Activated naive CD4-positive, alpha-beta T cell treated with anti-CD3 and anti-CD28 coated beads, Interleukin-2, amount 10 ng/mL, durations not matched to agents 7 days and 5 days (primary cell): ENCODE data around the gene NFATC2IP.
A peak's percentile ranks its signal among the peaks of the same experiment; 100 is the strongest.
"Not testable (repeated sequence)": the region's sequence is repeated elsewhere in the genome, so short reads cannot be mapped to it uniquely, and the experiment has no call there.

ENCODE experiments used
- CTCF ChIA-PET: fragments of 350-600 bp; sonication (Branson Sonifier 250); formaldehyde crosslinking; loops from one replicate; lab custom pipeline; 2021; ENCODE audit warnings: antibody characterized with exemption; lab: Charles Lee
- DNase-seq: peaks from one replicate; pipeline ENCODE4 v3.0.0-alpha.2; 2020
- H3K27ac Mint-ChIP-seq: one replicate; pipeline ENCODE4 v1.8.0; 2021; ENCODE audit warnings: mild to moderate bottlenecking, moderate library complexity, mixed read lengths
- H3K27me3 Mint-ChIP-seq: one replicate; pipeline ENCODE4 v1.8.0; 2021; ENCODE audit warnings: mild to moderate bottlenecking, mixed read lengths
- H3K36me3 Mint-ChIP-seq: one replicate; pipeline ENCODE4 v1.8.0; 2021; ENCODE audit warnings: mixed read lengths
- H3K4me1 Mint-ChIP-seq: one replicate; pipeline ENCODE4 v1.8.0; 2021; ENCODE audit warnings: mixed read lengths
- H3K4me3 Mint-ChIP-seq: one replicate; pipeline ENCODE4 v1.8.0; 2021; ENCODE audit warnings: mild to moderate bottlenecking, moderate library complexity, mixed read lengths
- H3K9me3 Mint-ChIP-seq: one replicate; pipeline ENCODE4 v1.8.0; 2021; ENCODE audit warnings: mixed read lengths

The NFATC2IP gene

DNA sequence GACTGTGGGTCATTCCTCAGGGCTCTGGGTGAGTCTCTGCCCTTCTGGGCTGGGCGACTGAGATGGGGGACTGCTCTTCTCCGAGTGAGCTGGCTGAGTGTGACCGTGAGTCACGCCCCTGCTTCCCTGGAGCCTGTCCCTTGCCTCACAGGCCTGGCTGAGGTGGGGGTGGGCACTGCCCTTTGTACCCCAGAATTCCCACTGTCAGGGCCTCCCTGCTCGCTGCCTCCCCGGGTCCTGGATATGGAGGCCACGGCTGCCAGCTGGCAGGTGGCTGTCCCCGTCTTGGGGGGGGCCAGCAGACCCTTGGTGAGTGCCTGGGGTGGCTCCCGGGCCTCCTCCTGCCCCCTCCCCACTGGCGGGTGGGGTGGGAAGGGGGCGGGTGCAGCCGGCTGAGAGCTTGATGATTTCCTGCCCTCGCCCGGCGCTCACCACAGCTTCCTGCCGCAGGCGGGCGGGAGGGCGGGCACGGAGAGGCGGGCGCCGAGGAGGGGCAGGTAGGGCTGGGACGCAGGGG, 33.9 kb downstream of the NFATC2IP start, which contains the start of gene LAT:
Gene LAT, plus strand, starts transcription at position 434 of the 517 bp plus-strand sequence. CDS start 366 bp downstream, outside the sequence.
- Mint-ChIP-seq H3K27ac (peak within 1 kb of the TSS; percentile 96), H3K36me3 (peaks cover 81% of the 10 kb centered on the region), H3K4me1 (peaks cover 55% of the 10 kb centered on the region), H3K27me3 (no peaks in the 10 kb centered on the region), H3K4me3 (peak within 1 kb of the TSS; percentile 100), H3K9me3 (peaks cover 12% of the 10 kb centered on the region)
- peak; percentile 87 for DNase-seq
- CTCF ChIA-PET, result interaction anchor here (0.9 to 1.1 kb wide), 3 partner anchors 11 to 1071 kb away, joined by 3 to 5 read pairs (median 3); partner anchors contain the start of gene SPNS1

DNA sequence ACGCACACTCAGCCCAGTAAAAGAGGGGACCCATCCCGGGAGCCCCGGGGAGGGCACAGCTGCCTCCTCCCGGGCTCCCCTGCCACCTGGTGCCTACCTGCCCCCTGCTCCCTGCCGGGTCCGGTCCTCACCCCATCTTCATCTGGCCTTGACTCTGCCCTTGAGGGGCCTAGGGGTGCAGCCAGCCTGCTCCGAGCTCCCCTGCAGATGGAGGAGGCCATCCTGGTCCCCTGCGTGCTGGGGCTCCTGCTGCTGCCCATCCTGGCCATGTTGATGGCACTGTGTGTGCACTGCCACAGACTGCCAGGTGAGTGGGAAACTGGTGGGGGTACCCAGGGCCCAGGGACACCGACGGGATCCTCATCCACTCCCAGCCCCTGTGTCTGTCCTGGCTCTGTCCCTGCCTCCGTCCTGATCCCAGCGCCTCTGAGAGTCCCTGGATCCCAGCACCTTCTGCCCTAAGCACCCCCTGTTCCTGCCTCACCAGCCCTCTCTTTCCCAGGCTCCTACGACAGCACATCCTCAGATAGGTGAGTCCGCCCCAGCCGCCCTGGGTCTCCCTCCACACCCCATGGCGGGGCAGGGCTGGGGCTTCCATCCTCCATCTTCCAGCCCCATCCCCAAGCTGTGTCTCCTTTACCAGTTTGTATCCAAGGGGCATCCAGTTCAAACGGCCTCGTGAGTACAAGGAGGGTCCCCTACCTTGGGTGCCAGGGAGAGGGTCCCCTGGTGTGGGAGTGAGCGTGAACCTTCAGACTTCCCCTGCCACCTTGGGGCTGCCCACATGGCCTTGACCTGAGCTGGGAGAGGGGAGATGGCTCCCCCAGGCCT, 34.7 kb downstream of the NFATC2IP start:
- H3K4me3 Mint-ChIP-seq, result peak overlapping the region; percentile 100
- CTCF ChIA-PET, result interaction anchor here (0.9 to 2.8 kb wide), 4 partner anchors 8 to 1070 kb away, joined by 3 to 13 read pairs (median 6); partner anchors contain the start of gene SPNS1
- peaks cover 63% of the 10 kb centered on the region for H3K4me1 Mint-ChIP-seq
- no peaks in the 10 kb centered on the region for H3K27me3 Mint-ChIP-seq
- peak overlapping the region; percentile 96 for H3K27ac Mint-ChIP-seq
- H3K36me3 Mint-ChIP-seq, result peaks cover 87% of the 10 kb centered on the region
- H3K9me3 Mint-ChIP-seq, result peaks cover 12% of the 10 kb centered on the region
- peak; percentile 38 for DNase-seq

DNA sequence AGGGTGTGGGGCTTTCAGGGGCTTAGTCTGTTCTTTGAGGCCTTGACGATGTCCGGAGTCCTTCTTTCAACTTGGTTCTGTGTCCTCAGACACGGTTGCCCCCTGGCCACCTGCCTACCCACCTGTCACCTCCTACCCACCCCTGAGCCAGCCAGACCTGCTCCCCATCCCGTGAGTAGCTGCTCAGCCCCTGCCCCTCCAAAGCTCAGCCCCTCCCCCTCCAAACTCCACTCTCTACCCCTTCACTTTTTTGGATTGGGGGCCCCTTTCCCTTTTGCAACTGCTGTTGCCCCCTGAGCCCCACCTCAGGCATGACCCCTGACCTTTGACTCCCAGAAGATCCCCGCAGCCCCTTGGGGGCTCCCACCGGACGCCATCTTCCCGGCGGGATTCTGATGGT, 35.3 kb downstream of the NFATC2IP start:
- Mint-ChIP-seq H3K4me1 (peaks cover 69% of the 10 kb centered on the region), H3K4me3 (peak overlapping the region; percentile 100), H3K9me3 (peaks cover 12% of the 10 kb centered on the region), H3K27me3 (no peaks in the 10 kb centered on the region), H3K27ac (peak overlapping the region; percentile 96), H3K36me3 (peaks cover 89% of the 10 kb centered on the region)
- DNase-seq, result peak; percentile 38
- CTCF ChIA-PET, result interaction anchor here (1.7 to 2.8 kb wide), 4 partner anchors 9 to 89 kb away, joined by 5 to 13 read pairs (median 6); partner anchors contain the start of gene SPNS1

DNA sequence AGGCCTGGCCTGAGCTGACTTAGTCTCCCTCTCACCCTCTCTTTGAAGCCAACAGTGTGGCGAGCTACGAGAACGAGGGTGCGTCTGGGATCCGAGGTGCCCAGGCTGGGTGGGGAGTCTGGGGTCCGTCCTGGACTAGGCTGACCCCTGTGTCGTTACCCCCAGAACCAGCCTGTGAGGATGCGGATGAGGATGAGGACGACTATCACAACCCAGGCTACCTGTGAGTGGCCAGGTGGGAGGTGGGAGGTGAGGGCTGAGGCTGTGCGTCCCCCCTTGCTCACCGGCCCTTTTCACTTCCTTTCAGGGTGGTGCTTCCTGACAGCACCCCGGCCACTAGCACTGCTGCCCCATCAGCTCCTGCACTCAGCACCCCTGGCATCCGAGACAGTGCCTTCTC, 35.8 kb downstream of the NFATC2IP start:
- Mint-ChIP-seq H3K4me1 (peaks cover 73% of the 10 kb centered on the region), H3K9me3 (peaks cover 12% of the 10 kb centered on the region), H3K27me3 (no peaks in the 10 kb centered on the region), H3K27ac (peak overlapping the region; percentile 96), H3K36me3 (peaks cover 86% of the 10 kb centered on the region), H3K4me3 (peak overlapping the region; percentile 100)
- DNase-seq, result peak; percentile 32
- CTCF ChIA-PET, result interaction anchor here (1.7 to 2.8 kb wide), 4 partner anchors 9 to 88 kb away, joined by 5 to 13 read pairs (median 6); partner anchors contain the start of gene SPNS1

DNA sequence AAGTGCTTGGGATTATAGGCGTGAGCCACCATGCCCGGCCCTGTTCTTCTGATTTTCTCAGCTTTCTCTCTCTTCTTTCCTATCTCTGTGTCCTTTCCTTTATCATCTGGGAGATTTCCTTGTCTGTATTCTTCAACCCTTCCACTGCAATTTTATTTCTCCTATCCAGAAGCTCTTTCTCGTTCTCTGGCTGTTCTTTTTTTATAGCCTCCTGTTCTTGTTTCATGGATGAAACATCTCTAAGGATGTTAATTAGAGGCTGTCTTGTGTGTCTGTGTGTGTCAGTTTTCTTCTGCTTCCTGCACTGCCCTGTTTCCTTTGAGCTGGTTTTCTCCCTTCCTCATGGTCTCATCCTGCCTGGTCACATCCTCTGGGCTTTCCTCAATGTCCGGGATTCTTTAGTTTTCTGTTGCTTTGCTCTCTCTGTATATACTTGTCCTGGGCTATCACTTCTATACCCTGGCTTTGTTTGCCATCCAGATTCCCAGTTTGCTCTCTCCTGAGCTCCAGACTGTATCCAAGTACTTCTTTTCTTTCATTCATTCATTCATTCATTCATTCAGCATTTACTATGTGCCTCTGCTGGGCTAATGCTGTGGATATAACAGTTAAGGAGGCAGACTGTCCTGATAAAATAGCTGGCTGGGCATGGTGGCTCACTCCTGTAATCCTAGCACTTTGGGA, 36.6 kb downstream of the NFATC2IP start:
- peak overlapping the region; percentile 96 for H3K27ac Mint-ChIP-seq
- peaks cover 83% of the 10 kb centered on the region for H3K36me3 Mint-ChIP-seq
- H3K4me3 Mint-ChIP-seq, result peak overlapping the region; percentile 100
- no peak for DNase-seq
- CTCF ChIA-PET, result interaction anchor here (0.6 to 2.8 kb wide), 5 partner anchors 10 to 88 kb away, joined by 4 to 13 read pairs (median 6); partner anchors contain the start of gene SPNS1
- no peaks in the 10 kb centered on the region for H3K27me3 Mint-ChIP-seq
- H3K9me3 Mint-ChIP-seq, result peaks cover 7% of the 10 kb centered on the region
- peaks cover 75% of the 10 kb centered on the region for H3K4me1 Mint-ChIP-seq

DNA sequence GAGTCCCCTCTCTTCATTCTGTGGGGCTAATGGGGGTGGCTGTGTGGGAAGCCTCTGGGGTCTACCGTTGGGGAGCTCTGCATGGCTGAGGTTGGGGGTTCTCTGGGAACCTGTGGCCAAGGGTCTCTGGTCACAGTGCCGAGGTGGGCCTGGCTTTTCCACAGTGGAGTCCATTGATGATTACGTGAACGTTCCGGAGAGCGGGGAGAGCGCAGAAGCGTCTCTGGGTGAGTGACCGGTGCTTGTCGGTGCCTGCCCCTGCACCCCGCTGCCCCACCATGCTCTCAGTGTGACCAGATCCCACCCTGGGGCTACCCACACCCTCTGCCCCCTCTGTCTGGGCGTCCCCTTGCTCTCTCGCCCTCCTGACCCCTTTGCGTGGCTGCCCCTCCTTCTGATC, 38.6 kb downstream of the NFATC2IP start:
- Mint-ChIP-seq H3K27me3 (no peaks in the 10 kb centered on the region), H3K4me1 (peaks cover 59% of the 10 kb centered on the region), H3K27ac (peak overlapping the region; percentile 96), H3K4me3 (peak overlapping the region; percentile 100), H3K36me3 (peaks cover 65% of the 10 kb centered on the region), H3K9me3 (peaks cover 7% of the 10 kb centered on the region)
- no peak for DNase-seq
- CTCF ChIA-PET, result no interaction called here

DNA sequence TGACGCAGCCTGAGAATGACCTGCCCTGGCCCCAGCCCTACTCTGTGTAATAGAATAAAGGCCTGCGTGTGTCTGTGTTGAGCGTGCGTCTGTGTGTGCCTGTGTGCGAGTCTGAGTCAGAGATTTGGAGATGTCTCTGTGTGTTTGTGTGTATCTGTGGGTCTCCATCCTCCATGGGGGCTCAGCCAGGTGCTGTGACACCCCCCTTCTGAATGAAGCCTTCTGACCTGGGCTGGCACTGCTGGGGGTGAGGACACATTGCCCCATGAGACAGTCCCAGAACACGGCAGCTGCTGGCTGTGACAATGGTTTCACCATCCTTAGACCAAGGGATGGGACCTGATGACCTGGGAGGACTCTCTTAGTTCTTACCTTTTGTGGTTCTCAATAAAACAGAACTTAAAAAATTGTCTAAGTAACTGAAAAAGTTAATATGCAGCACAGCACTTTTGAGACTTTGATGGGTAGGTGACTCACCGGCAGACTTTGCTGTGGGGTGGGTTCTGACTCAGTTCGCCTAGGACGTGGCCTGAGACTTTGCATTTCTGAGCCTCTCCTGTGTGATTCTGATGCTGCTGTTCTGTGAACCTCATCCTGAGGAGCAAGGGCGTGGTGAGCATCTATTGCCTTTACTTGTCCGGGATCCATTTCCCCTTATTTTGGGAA, 39.8 kb downstream of the NFATC2IP start:
- H3K36me3 Mint-ChIP-seq, result peaks cover 59% of the 10 kb centered on the region
- peak overlapping the region; percentile 100 for H3K4me3 Mint-ChIP-seq
- peaks cover 55% of the 10 kb centered on the region for H3K4me1 Mint-ChIP-seq
- H3K27ac Mint-ChIP-seq, result peak overlapping the region; percentile 89
- no peaks in the 10 kb centered on the region for H3K27me3 Mint-ChIP-seq
- CTCF ChIA-PET, result no interaction called here
- peak; percentile 59 for DNase-seq
- H3K9me3 Mint-ChIP-seq, result peaks cover 7% of the 10 kb centered on the region

DNA sequence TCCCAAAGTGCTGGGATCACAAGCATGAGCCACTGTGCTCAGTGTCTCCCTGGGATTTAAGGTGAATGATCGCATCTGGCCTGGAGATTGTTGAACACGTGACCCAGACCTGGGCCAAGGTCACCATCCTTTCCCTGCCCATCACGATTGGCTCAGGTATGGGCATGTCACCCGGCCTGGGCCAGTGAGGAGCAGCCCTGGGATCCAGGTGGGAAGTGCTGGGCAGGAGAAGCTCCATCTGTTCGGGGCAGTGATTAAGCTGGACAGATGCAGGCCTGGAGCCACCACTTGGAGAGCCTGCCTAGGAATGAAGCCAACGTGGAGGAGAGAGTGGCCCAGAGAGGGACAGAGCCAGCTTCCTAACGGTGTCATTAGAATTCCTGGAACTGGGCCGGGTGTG, 41.0 kb downstream of the NFATC2IP start:
- CTCF ChIA-PET, result interaction anchor here (1.4 kb wide), 1 partner anchor 14 kb away, joined by 3 read pairs; no protein-coding TSS in a partner anchor
- Mint-ChIP-seq H3K27ac (no peak overlapping the region), H3K4me1 (peaks cover 53% of the 10 kb centered on the region), H3K27me3 (no peaks in the 10 kb centered on the region), H3K4me3 (no peak overlapping the region), H3K36me3 (peaks cover 48% of the 10 kb centered on the region), H3K9me3 (peaks cover 7% of the 10 kb centered on the region)
- DNase-seq, result no peak

DNA sequence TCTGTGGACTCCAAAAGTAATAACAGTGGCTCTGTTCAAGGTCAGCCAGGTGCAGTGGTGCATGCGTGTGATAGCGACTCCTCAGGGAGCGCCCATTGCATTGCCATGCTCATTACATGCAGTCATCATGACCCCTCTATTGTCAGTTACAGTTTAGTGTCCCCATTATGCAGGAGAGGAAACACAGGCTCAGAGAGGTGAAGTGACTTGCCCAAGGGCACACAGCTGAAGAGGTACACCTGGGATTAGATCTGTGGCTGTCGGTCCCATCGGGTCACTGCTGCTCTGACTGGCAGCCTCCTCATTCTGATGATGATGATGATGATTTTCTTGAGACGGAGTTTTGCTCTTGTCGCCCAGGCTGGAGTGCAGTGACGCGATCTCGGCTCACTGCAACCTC, 41.8 kb downstream of the NFATC2IP start:
- H3K4me3 Mint-ChIP-seq, result no peak overlapping the region
- peaks cover 40% of the 10 kb centered on the region for H3K36me3 Mint-ChIP-seq
- no peak for DNase-seq
- no peaks in the 10 kb centered on the region for H3K27me3 Mint-ChIP-seq
- peaks cover 48% of the 10 kb centered on the region for H3K4me1 Mint-ChIP-seq
- peaks cover 2% of the 10 kb centered on the region for H3K9me3 Mint-ChIP-seq
- CTCF ChIA-PET, result interaction anchor here (1.4 kb wide), 1 partner anchor 15 kb away, joined by 3 read pairs; no protein-coding TSS in a partner anchor
- peak overlapping the region; percentile 16 for H3K27ac Mint-ChIP-seq

DNA sequence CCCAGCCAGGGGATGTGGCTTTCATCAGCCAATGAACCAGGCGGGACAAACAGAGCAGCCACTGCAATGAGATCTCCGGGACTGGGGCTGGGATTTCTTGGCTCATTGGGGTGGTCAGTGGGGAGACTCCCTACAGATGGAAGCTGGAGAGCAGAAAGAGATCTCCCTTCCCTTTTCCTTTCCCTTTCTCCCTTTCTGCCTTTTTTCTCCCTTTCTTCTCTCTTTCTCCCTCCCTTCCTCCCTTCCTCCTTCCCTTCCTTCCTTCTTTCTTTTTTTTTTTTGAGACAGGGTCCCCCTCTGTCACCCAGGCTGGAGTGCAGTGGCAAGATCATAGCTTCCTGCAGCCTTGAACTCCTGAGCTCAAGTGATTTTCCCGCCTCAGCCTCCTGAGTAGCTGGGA, 48.1 kb downstream of the NFATC2IP start:
- Mint-ChIP-seq H3K4me1 (peaks cover 8% of the 10 kb centered on the region), H3K27ac (no peak overlapping the region), H3K36me3 (no peaks in the 10 kb centered on the region), H3K4me3 (no peak overlapping the region), H3K27me3 (peaks cover 10% of the 10 kb centered on the region), H3K9me3 (no peaks in the 10 kb centered on the region)
- CTCF ChIA-PET, result no interaction called here
- no peak for DNase-seq

DNA sequence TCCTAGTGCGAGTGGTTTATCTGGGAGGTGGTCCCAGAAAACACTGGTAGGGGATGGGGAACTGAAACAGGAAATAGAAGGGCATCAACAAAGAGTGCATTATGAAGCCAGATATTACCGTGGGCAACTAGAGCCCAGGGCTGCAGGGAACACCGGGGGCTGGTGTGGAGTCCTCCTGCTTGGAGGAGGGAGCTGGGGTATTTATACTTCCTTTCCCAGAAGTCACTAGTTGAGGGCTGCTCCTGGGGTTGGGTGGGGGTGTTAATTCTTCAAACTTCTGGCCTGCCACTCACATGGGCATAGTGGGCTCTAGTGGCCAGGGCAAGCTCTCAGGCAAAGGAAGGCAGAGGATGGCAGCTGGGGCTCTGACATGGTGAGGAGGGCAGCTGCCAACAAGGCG, 48.8 kb downstream of the NFATC2IP start:
- no peak overlapping the region for H3K27ac Mint-ChIP-seq
- no peaks in the 10 kb centered on the region for H3K36me3 Mint-ChIP-seq
- H3K4me3 Mint-ChIP-seq, result no peak overlapping the region
- H3K4me1 Mint-ChIP-seq, result peaks cover 6% of the 10 kb centered on the region
- H3K27me3 Mint-ChIP-seq, result peaks cover 10% of the 10 kb centered on the region
- no peaks in the 10 kb centered on the region for H3K9me3 Mint-ChIP-seq
- CTCF ChIA-PET, result interaction anchor here (1.0 kb wide), 1 partner anchor 26 kb away, joined by 3 read pairs; no protein-coding TSS in a partner anchor
- DNase-seq, result no peak

DNA sequence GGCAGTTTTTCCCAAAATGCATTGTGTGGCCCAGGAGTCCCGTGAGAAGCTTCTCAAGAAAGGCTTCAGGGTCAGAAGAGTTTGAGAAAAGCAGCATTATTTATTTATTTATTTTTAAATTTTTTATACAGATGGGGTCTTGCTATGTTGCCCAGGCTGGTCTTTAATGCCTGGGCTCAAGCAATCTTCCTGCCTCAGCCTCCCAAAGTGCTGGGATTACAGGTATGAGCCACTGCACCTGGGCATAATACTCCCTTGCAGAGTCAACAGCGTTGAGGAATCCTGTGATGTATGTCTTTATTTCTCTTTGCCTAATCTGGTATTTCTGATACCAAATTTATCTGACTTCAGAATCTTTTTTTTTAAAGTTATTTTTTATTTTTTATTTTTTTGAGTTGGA, 49.3 kb downstream of the NFATC2IP start:
- Mint-ChIP-seq H3K27ac (no peak overlapping the region), H3K4me3 (no peak overlapping the region), H3K4me1 (peaks cover 6% of the 10 kb centered on the region), H3K9me3 (no peaks in the 10 kb centered on the region), H3K36me3 (no peaks in the 10 kb centered on the region), H3K27me3 (peaks cover 10% of the 10 kb centered on the region)
- CTCF ChIA-PET, result interaction anchor here (1.0 kb wide), 1 partner anchor 26 kb away, joined by 3 read pairs; no protein-coding TSS in a partner anchor
- no peak for DNase-seq

DNA sequence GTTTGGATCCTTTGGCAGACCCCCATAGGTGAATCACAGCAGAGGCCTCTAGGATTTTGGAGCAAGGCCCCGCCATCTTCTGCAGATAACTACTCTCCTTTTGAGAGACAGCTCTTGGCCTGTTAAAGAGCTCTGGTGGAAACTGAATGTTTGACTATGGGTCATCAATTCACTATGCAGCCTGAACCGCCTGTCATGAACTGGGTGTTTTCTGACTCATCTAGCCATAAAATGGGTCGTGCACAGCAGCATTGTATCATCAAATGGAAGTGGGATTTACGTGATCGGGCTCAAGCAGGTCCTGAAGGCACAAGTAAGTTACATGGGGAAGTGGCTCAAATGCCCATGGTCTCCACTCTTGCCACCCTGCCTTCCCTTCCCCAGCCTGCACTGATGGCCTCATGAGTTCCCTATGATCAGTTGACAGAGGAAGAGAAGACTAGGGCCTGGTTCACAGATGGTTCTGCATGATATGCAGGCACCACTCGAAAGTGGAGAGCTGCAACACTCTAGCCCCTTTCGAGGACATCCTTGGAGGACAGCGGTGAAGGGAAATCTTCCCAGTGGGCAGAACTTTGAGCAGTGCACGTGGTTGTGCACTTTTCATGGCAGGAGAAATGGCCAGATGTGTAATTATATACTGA, 53.9 kb downstream of the NFATC2IP start:
- peaks cover 31% of the 10 kb centered on the region for H3K4me1 Mint-ChIP-seq
- H3K27ac Mint-ChIP-seq, H3K9me3 Mint-ChIP-seq, DNase-seq, H3K36me3 Mint-ChIP-seq, H3K4me3 Mint-ChIP-seq, H3K27me3 Mint-ChIP-seq, CTCF ChIA-PET: not testable (repeated sequence)
